Prostate gland (tissue), 2 donors: ENCODE measurements around the gene FAM107A.

Source experiments
- CTCF ChIP-seq, 4 experiments: fragments of 200-600 bp in 2 of 4; fragments of 450-650 bp in 2 of 4; sonication (generic) in 2 of 4; IDR thresholded peaks; 1 replicate in 3 of 4; 2 replicates in 1 of 4; pipeline ENCODE4 v1.5.1; 2016 to 2019; ENCODE audit warnings: antibody characterized with exemption in 4 of 4, mild to moderate bottlenecking in 2 of 4, moderate library complexity in 2 of 4
- POLR2AphosphoS5 ChIP-seq: sonication (generic); formaldehyde crosslinking; IDR thresholded peaks from one replicate; pipeline ENCODE4 v1.6.1; 2017; ENCODE audit warnings: antibody characterized with exemption

GRCh38 chr3:58577269-58577821, at the start of gene FAM107A:
- TF ChIP-seq POLR2AphosphoS5 (peak; percentile 91), CTCF (IDR thresholded peaks at IDR 0.05) (peak in 3 of 4 experiments; percentile 39 to 63 (median 57))
